Lower lobe of right lung (tissue), 2 donors: ENCODE data around the gene PCDH12. TPM values are rescaled to one million over a fixed set of nuclear protein-coding genes. Genes with fewer than 3 reads are reported as not detected.

Experiments
- ATAC-seq, 2 donors: fragments of 200-7000 bp; cut with Tn5 transposase; one replicate each; pipeline ENCODE4 v1.9.1; 2020 to 2022; ENCODE audit warnings: mild to moderate bottlenecking in 2 of 2, moderate library complexity in 2 of 2
- DNase-seq: peaks from one replicate; pipeline ENCODE4 v3.0.0-alpha.2; 2020
- H3K27ac ChIP-seq: fragments of 200-600 bp; one replicate; pipeline ENCODE4 v1.8.0; 2022
- H3K27me3 ChIP-seq: fragments of 200-600 bp; one replicate; pipeline ENCODE4 v1.8.0; 2022; ENCODE audit warnings: low read depth
- H3K36me3 ChIP-seq: fragments of 200-600 bp; one replicate; pipeline ENCODE4 v1.8.0; 2022; ENCODE audit warnings: mild to moderate bottlenecking
- H3K4me1 ChIP-seq: fragments of 200-600 bp; one replicate; pipeline ENCODE4 v1.8.0; 2022
- H3K4me3 ChIP-seq: fragments of 200-600 bp; one replicate; pipeline ENCODE4 v1.8.0; 2022; ENCODE audit warnings: mild to moderate bottlenecking
- H3K9me3 ChIP-seq: fragments of 200-600 bp; one replicate; pipeline ENCODE4 v1.8.0; 2022
- intact Hi-C: fragments of 100-400 bp; cut with DNase I; formaldehyde crosslinking; loops from one replicate; pipeline ENCODE4 v1.11.0; 2022
- long read RNA-seq: library from polyadenylated mRNA; unstranded; transcript quantifications from one replicate; pipeline ENCODE4 v2.0.0, GENCODE V29; 2021
- total RNA-seq: library from RNA; stranded (reverse); fragmentation: NEBNext Ultra II Directional; extraction: Animal tissue kit (Norgen Biotek cat#: 25700); gene quantifications from one replicate; pipeline ENCODE4 v1.2.1, GENCODE V29; 2021
- TF ChIP-seq, protein P1 (sequence below): fragments of 200-600 bp; IDR thresholded peaks from one replicate; pipeline ENCODE4 v1.8.0; 2022; ENCODE audit warnings: antibody characterized with exemption, mild to moderate bottlenecking
- donor health status: DM: no; HTN: yes; CAD: no; lungs with severe emphysema.

The PCDH12 gene
- 14.9 TPM for total RNA-seq
- long read RNA-seq, full-length matches to known transcripts: 15 of 28 reads
- long read RNA-seq, partial matches to known transcripts: 13 of 28 reads
- long read RNA-seq, other reads (novel, unspliced or antisense): 0 of 28 reads

DNA sequence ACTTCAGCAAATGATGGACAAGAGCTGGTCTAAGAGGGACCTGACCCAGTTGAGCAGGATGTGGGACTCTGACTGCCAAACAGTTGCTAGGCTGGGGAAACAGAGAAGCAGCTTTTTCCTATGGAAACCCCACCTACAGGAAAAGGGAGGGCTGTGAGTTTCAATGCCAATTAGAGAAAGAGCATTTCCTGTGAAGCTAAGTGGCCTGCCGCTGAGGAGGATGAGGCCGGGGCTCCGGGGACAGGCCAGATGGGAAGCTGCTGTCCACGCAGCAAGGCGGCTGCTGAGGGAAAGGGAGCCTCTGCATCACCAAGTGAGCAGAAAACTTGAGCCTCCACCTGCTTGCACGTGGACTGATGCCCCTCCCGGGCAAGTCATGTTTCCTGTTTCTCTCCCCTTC, at the start of gene PCDH12:
Gene PCDH12 (minus strand): TSS at position 90 of the 400 bp plus-strand sequence. CDS start 351 bp downstream, outside the sequence.
- Histone ChIP-seq H3K36me3 (peaks cover 3% of the 10 kb centered on the region), H3K27me3 (no peaks in the 10 kb centered on the region), H3K9me3 (no peaks in the 10 kb centered on the region), H3K4me1 (peaks cover 36% of the 10 kb centered on the region), H3K27ac (peak within 1 kb of the TSS; percentile 75), H3K4me3 (peak within 1 kb of the TSS; percentile 48)
- TF ChIP-seq, protein P1, sequence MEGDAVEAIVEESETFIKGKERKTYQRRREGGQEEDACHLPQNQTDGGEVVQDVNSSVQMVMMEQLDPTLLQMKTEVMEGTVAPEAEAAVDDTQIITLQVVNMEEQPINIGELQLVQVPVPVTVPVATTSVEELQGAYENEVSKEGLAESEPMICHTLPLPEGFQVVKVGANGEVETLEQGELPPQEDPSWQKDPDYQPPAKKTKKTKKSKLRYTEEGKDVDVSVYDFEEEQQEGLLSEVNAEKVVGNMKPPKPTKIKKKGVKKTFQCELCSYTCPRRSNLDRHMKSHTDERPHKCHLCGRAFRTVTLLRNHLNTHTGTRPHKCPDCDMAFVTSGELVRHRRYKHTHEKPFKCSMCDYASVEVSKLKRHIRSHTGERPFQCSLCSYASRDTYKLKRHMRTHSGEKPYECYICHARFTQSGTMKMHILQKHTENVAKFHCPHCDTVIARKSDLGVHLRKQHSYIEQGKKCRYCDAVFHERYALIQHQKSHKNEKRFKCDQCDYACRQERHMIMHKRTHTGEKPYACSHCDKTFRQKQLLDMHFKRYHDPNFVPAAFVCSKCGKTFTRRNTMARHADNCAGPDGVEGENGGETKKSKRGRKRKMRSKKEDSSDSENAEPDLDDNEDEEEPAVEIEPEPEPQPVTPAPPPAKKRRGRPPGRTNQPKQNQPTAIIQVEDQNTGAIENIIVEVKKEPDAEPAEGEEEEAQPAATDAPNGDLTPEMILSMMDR: no peak
- DNase-seq (no peak), ATAC-seq (peak; percentile 22 to 52)
- intact Hi-C loops: loop anchor here (10.0 kb wide), 1 partner anchor 263 kb away; no protein-coding TSS in a partner anchor

DNA sequence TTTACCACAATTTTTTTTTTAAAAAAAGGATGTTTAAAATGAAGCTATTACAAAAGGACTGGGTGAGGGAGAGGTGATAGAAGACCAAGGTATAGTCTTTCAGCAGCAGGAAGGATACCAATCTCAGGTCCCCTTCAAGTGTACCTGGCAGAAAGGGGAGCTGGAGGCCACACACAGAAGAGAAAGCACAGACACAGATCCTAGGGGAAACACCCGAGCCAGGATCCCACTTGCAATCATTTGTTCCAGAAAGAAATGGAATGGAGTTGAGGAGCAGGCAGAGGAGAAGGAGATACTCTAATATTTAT, 49.2 kb upstream of the PCDH12 start:
- peaks cover 8% of the 10 kb centered on the region for H3K4me1 ChIP-seq
- no peaks in the 10 kb centered on the region for H3K9me3 ChIP-seq
- TF ChIP-seq, protein P1: no peak
- no peak overlapping the region for H3K27ac ChIP-seq
- DNase-seq (no peak), ATAC-seq (no peak)
- no peaks in the 10 kb centered on the region for H3K27me3 ChIP-seq
- H3K36me3 ChIP-seq: peaks cover 72% of the 10 kb centered on the region
- no peak overlapping the region for H3K4me3 ChIP-seq
- intact Hi-C loops: no loop called here

DNA sequence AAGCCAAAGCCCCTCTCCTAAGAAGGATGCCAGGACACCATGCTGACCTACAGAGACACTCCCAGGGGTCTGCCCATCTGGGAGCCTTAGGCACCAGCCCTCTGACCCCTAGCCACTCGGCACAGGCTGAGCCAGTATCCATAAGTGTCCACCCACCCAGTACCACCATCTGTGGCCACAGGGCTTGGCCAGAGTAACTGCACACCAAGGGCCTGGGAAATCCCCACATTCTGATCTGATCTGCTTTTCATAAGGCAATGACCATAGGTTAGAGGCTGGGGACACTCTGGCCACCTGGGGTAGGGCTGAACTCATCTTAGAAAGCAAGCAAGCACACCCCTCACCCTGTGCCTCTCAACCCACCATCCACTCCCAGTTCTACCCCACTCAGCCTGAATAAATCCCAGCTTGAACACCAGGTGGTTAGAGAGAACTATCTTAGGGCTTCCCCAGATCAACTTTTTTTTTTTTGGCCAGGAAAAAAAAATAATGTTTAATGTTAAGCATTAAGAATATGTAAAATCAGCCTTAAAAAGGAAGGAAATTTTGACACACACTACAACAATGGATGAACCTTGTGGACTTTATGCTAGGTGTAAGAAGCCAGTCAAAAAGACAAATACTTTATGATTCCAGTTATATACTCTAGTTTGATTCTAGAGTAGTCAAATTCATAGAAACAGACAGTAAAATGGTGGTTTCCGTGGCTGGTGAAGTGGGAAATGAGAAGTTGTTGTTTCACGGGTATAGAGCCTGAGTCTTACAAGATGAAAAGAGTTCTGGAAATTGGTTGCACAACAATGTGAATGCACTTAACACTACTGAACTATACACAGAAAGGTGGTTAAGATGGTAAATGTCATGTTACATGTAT, 48.6 kb upstream of the PCDH12 start:
- TF ChIP-seq, protein P1: no peak
- ATAC-seq: no peak
- Histone ChIP-seq H3K27me3 (no peaks in the 10 kb centered on the region), H3K9me3 (no peaks in the 10 kb centered on the region), H3K36me3 (peaks cover 76% of the 10 kb centered on the region), H3K4me3 (no peak overlapping the region), H3K27ac (no peak overlapping the region), H3K4me1 (peaks cover 2% of the 10 kb centered on the region)
- DNase-seq: no peak
- intact Hi-C loops: no loop called here

DNA sequence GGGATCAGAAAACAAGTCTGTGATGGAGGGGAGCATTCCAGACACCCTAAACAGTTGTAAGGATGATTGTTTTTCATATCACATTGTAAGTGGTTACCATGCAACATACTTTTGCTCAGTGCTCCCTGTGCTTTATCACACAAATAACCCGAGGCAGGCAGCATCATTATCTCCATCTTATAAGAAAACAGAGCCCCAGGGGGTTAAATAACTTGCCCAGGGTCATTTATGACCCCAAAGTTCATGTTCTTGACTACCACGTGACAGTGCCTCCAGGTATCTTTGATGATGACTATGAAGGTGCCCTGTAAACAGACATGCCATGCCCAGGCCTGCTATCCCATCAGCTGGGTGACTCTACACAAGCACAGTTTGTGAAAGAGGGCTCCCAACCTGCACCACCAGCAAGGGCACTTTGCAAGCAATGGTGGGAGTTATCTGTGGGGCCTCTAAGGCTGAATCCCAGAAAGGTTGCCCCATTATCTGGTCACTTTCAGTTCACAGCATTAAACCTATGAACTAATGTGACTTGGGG, 45.3 kb upstream of the PCDH12 start:
- Histone ChIP-seq H3K27me3 (no peaks in the 10 kb centered on the region), H3K4me1 (no peaks in the 10 kb centered on the region), H3K9me3 (no peaks in the 10 kb centered on the region), H3K36me3 (peaks cover 79% of the 10 kb centered on the region), H3K27ac (no peak overlapping the region), H3K4me3 (no peak overlapping the region)
- DNase-seq (no peak), ATAC-seq (no peak)
- intact Hi-C loops: no loop called here
- TF ChIP-seq, protein P1: no peak

DNA sequence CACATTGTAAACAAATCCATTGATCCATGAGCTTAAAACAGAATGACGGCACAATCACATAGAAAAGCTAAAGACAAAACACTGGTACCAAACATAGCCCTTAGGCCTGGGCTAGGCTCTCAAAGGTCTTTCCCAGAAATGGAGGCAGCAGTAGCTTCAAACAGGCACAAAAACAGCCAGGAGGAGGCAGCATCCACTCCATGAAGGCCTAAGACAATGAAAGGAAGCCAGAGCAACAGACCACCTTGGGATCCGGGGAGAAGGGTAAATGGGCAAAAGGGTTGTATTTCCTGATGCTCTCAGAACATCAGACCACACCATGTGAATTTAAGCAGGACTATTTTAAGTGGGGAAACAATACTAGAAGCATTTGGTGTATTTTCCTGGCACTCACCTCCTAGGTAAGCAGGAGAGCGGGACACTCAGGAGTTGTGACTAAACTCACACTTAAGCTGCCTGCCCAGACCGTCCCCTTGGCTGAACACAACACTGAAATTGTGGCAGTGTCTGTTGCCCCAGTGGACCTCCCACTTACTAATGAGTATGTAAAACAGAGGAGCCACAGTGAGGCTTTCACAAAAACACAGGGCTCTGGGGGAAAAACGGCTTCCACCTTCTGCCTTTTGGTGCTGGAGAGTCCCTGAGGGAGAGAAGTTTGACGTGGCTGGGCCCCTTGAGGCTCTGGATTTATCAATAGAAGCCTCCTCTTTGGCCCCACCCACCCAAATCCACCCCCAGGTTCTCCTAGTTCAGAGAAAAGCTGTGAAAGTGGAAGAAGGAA, 42.9 kb upstream of the PCDH12 start:
- H3K9me3 ChIP-seq: no peaks in the 10 kb centered on the region
- no peaks in the 10 kb centered on the region for H3K27me3 ChIP-seq
- peaks cover 70% of the 10 kb centered on the region for H3K36me3 ChIP-seq
- H3K27ac ChIP-seq: no peak overlapping the region
- no peaks in the 10 kb centered on the region for H3K4me1 ChIP-seq
- no peak overlapping the region for H3K4me3 ChIP-seq
- intact Hi-C loops: no loop called here
- no peak for DNase-seq
- TF ChIP-seq, protein P1: peak; percentile 22
- no peak for ATAC-seq
